Measurements from ENCODE around the gene UACA. TPM values are rescaled to one million over a fixed set of nuclear protein-coding genes. Genes with fewer than 3 reads are reported as not detected.

UACA gene
- total RNA-seq, 4 donors from 2014 or later: 83.2 to 154 (median 107) TPM

DNA sequence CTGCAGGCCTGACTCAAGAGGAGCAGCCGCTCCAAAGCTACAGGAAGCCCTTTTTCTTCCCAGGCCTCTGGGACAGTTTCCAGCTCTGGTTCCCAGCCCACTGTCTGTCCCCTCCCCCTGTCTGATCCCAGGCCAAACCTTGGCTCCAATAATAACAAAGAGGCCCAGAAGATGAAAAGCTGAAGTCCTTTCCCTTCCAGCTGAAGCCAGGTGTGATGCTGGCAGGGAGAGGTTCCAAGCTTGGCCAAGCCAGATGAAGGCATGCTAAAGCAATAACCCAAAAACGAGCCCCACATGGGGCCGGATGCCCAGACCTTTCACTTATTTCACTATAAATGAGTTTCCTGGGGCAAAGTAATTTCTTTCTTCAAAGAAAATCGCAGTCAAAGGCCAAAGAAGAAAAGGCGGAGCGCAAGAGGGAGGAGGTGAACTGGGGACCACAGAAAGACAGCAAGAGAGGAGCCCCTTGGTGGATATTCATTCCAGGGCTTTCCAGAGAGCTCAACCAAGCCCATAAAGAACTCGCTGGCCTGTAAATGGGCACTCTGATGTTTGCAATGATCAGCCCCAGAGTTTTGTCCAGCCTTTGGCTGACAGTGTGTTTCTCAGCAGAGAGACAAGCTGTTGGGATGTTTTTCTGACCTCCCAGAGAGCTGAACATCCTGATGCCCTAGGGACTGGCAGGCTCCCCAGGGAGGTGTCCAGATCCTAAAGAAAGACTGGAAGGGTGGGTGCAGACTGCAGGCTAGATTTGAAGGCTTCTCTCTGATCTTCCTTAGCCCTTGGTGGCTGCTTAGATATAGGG, 157.6 kb downstream of the UACA start:
- TF ChIP-seq, protein P1, sequence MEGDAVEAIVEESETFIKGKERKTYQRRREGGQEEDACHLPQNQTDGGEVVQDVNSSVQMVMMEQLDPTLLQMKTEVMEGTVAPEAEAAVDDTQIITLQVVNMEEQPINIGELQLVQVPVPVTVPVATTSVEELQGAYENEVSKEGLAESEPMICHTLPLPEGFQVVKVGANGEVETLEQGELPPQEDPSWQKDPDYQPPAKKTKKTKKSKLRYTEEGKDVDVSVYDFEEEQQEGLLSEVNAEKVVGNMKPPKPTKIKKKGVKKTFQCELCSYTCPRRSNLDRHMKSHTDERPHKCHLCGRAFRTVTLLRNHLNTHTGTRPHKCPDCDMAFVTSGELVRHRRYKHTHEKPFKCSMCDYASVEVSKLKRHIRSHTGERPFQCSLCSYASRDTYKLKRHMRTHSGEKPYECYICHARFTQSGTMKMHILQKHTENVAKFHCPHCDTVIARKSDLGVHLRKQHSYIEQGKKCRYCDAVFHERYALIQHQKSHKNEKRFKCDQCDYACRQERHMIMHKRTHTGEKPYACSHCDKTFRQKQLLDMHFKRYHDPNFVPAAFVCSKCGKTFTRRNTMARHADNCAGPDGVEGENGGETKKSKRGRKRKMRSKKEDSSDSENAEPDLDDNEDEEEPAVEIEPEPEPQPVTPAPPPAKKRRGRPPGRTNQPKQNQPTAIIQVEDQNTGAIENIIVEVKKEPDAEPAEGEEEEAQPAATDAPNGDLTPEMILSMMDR (IDR thresholded peaks at IDR 0.05; ENCODE audit: low read depth): no peak

DNA sequence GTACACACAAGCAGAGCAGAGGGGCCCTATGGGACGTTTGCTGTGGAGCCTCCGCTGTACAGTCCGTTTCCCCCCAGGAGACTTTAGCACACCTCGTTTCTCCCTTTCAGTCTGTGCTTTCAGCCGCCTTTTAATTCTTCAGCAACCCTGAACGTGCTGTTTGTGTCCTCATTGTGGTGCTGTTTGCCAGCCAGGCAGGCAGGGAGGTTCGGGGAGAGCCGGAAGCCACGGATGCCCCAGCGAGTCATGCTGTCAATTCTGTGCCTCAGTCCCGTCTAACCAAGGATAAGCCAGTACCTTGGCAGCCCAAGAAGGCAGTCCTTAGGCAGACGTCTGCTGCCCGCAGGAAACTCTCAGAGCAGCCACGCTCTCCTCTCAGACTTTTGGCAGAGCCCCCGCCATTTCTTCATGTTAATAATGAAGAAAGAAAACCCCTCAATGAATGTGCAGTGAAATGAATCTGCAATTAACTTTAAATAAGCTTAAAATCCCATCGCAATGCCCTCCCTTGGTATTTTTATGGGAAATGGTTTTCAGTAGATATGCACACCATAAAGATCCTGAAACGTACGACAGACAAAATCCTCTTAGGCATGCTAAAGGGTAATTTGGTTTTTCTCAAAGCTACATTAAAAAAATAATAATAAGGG, 158.6 kb downstream of the UACA start:
- TF ChIP-seq, protein P1 (IDR thresholded peaks at IDR 0.05; ENCODE audit: low read depth): no peak

Other genes with a start within 250 kb of the UACA start
- 100 to 1,000 TPM in 1 of 4 donors, 10 to 100 TPM in 3; 42.9 to 139 (median 61.2) TPM for gene LARP6, start 90.6 kb upstream of the UACA start, total RNA-seq
- 1 to 10 TPM in 2 of 4 donors, under 1 TPM in 2; 0.88 to 4.6 (median 1.5) TPM for gene THAP10, start 128.9 kb upstream of the UACA start, total RNA-seq
- 1 to 10 TPM; 3.2 to 8.8 (median 4.8) TPM for gene LRRC49, start 129.3 kb upstream of the UACA start, total RNA-seq